NT2/D1 (cell line): Measurements from ENCODE around the gene CFHR5.

Source experiments
- YY1 ChIP-seq: IDR thresholded peaks from 2 replicates; pipeline ENCODE4 v1.6.1; 2011; ENCODE audit not compliant: insufficient read length, insufficient read depth
- ZNF274 ChIP-seq: IDR thresholded peaks from 2 replicates; pipeline ENCODE4 v1.6.1; 2011; ENCODE audit warnings: mild to moderate bottlenecking, low read depth, low read length

DNA sequence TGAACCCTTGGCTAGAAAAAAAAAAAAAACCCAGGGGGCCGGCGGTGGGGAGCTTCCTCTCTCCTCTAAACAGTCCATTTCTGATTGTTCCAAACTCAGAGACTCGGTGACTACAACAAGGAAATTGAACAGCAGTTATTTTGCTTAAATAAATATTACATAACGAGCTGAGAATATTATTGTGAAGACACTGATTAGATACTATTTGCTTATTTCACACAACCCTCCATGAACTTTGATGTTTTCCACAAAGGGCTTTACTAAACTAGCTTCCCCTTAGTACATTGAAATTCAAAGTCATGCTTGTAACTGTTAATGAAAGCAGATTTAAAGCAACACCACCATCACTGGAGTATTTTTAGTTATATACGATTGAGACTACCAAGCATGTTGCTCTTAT is at the start of gene CFHR5:
- TF ChIP-seq YY1 (no peak), ZNF274 (no peak)
